Natural killer cell (primary cell): ENCODE results near the gene CDK11B. TPM values are rescaled to one million over a fixed set of nuclear protein-coding genes. Genes with fewer than 3 reads are reported as not detected.

ENCODE experiments used
- ATAC-seq, 3 donors: fragments of 150-1000 bp in 2 of 3; fragments of 200-7000 bp in 1 of 3; cut with Tn5 transposase; 1 replicate in 1 of 3; 2 replicates in 2 of 3; pipeline ENCODE4 v1.10.0; 2021; ENCODE audit warnings: mild to moderate bottlenecking in 2 of 3, moderate library complexity in 2 of 3
- DNase-seq, 2 donors: peaks; one replicate each; pipeline versions ENCODE4 v3.0.0 to v3.0.0-alpha.2; 2013 to 2021; ENCODE audit warnings: mixed read lengths in 1 of 2
- H3K27ac ChIP-seq: one replicate; pipeline ENCODE4 v1.5.1; 2013; ENCODE audit warnings: mild to moderate bottlenecking, low read length
- H3K27me3 ChIP-seq: one replicate; pipeline ENCODE4 v1.6.1; 2013; ENCODE audit warnings: low read length; ENCODE audit not compliant: control insufficient read depth, insufficient read depth
- H3K36me3 ChIP-seq: one replicate; pipeline ENCODE4 v1.6.1; 2013; ENCODE audit warnings: low read length; ENCODE audit not compliant: control insufficient read depth, insufficient read depth
- H3K4me1 ChIP-seq: one replicate; pipeline ENCODE4 v1.6.1; 2013; ENCODE audit warnings: low read length; ENCODE audit not compliant: control insufficient read depth, insufficient read depth
- H3K4me3 ChIP-seq: one replicate; pipeline ENCODE4 v1.5.1; 2013; ENCODE audit warnings: low read length
- H3K9me3 ChIP-seq: one replicate; pipeline ENCODE4 v1.6.1; 2013; ENCODE audit warnings: low read length; ENCODE audit not compliant: control insufficient read depth, insufficient read depth
- H3K27ac Mint-ChIP-seq, 2 donors: one replicate each; pipeline ENCODE4 v1.8.0; 2022; ENCODE audit warnings: mild to moderate bottlenecking in 2 of 2, mixed read lengths in 2 of 2, moderate library complexity in 1 of 2
- H3K27me3 Mint-ChIP-seq, 2 donors: one replicate each; pipeline ENCODE4 v1.8.0; 2022; ENCODE audit warnings: low read depth in 2 of 2, mixed read lengths in 2 of 2
- H3K36me3 Mint-ChIP-seq: one replicate; pipeline ENCODE4 v1.8.0; 2022; ENCODE audit warnings: mixed read lengths
- H3K4me1 Mint-ChIP-seq, 2 donors: one replicate each; pipeline ENCODE4 v1.8.0; 2022; ENCODE audit warnings: mixed read lengths in 2 of 2
- H3K4me3 Mint-ChIP-seq: one replicate; pipeline ENCODE4 v1.8.0; 2022; ENCODE audit warnings: mild to moderate bottlenecking, moderate library complexity, mixed read lengths
- H3K9me3 Mint-ChIP-seq, 2 donors: one replicate each; pipeline ENCODE4 v1.8.0; 2022; ENCODE audit warnings: mixed read lengths in 2 of 2
- WGBS: methylation state at CpG from one replicate; pipeline ENCODE4 v1.1.7; 2013; ENCODE audit warnings: missing lambda C conversion rate; ENCODE audit not compliant: insufficient coverage; 5-methylcytosine and 5-hydroxymethylcytosine counted together
- intact Hi-C: fragments of 100-400 bp; cut with micrococcal nuclease; formaldehyde crosslinking; loops from one replicate; pipeline ENCODE4 v1.14.2; 2022
- total RNA-seq, 4 donors: library from RNA; stranded (reverse); fragments of 120-200 nt in 1 of 4; gene quantifications; one replicate each; pipeline versions ENCODE4 v1.2.3 to v1.2.4, GENCODE V29; 2013 to 2022
- TF ChIP-seq, protein P1 (sequence below): fragments of 200-600 bp; IDR thresholded peaks from one replicate; pipeline ENCODE4 v1.8.0; 2022; ENCODE audit warnings: antibody characterized with exemption

Gene CDK11B
- total RNA-seq, 3 donors from 2014 or later (not counting 1 experiment from before 2014, with no cell fraction given), result 49.6 to 65.9 (median 50.2) TPM

DNA sequence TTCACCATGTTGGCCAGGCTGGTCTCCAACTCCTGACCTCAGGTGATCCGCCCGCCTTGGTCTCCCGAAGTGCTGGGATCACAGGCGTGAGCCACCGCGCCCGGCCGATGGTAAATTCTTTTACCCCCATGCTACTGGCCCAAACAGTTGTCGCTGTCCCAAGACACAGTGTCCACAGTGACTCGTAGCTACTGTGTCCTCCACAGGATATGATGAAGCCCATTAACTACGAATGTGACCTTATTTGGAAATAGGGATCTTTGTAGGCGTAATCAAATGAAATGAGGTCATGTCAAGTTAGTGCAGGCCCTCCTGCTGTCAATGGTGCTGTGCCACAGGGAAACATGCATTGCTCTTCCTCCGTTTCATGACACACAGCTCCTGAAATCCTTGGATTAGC is 67.4 kb downstream of the CDK11B start:
- Histone ChIP-seq H3K4me1 (no peaks in the 10 kb centered on the region), H3K27me3 (no peaks in the 10 kb centered on the region), H3K27ac (no peak overlapping the region), H3K36me3 (no peaks in the 10 kb centered on the region), H3K4me3 (no peak overlapping the region), H3K9me3 (no peaks in the 10 kb centered on the region)
- no peak for DNase-seq
- H3K4me1 Mint-ChIP-seq, result no peaks in the 10 kb centered on the region
- no peaks in the 10 kb centered on the region for H3K9me3 Mint-ChIP-seq
- WGBS, result 91% methylated on average over 13 of the region's 13 CpGs
- H3K36me3 Mint-ChIP-seq, result no peaks in the 10 kb centered on the region
- no peak overlapping the region for H3K27ac Mint-ChIP-seq
- no peak overlapping the region for H3K4me3 Mint-ChIP-seq
- TF ChIP-seq, protein P1, sequence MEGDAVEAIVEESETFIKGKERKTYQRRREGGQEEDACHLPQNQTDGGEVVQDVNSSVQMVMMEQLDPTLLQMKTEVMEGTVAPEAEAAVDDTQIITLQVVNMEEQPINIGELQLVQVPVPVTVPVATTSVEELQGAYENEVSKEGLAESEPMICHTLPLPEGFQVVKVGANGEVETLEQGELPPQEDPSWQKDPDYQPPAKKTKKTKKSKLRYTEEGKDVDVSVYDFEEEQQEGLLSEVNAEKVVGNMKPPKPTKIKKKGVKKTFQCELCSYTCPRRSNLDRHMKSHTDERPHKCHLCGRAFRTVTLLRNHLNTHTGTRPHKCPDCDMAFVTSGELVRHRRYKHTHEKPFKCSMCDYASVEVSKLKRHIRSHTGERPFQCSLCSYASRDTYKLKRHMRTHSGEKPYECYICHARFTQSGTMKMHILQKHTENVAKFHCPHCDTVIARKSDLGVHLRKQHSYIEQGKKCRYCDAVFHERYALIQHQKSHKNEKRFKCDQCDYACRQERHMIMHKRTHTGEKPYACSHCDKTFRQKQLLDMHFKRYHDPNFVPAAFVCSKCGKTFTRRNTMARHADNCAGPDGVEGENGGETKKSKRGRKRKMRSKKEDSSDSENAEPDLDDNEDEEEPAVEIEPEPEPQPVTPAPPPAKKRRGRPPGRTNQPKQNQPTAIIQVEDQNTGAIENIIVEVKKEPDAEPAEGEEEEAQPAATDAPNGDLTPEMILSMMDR, result no peak
- H3K27me3 Mint-ChIP-seq, result no peaks in the 10 kb centered on the region
- intact Hi-C loops, result no loop called here
- ATAC-seq, result no peak

Other genes starting within 250 kb of the CDK11B start
- gene ANKRD65, start 237.7 kb downstream of the CDK11B start, total RNA-seq, result not detected
- gene VWA1, start 223.3 kb downstream of the CDK11B start, total RNA-seq, result not detected
- gene ATAD3C, start 209.3 kb downstream of the CDK11B start, total RNA-seq, result 1 to 10 TPM in 2 of 3 donors, under 1 TPM in 1; 0.13 to 2.2 (median 1.5) TPM
- gene ATAD3B, start 187.2 kb downstream of the CDK11B start, total RNA-seq, result 10 to 100 TPM; 31.9 to 52.4 (median 42.9) TPM
- gene ATAD3A, start 146.8 kb downstream of the CDK11B start, total RNA-seq, result 10 to 100 TPM; 17.3 to 37.3 (median 22.2) TPM
- gene TMEM240, start 118.4 kb downstream of the CDK11B start, total RNA-seq, result under 1 TPM; 0.35 to 1.00 (median 0.83) TPM
- 100 to 1,000 TPM in 1 of 3 donors, 10 to 100 TPM in 2; 87.5 to 107 (median 93.9) TPM for gene SSU72, start 84.1 kb downstream of the CDK11B start, total RNA-seq
- 1 to 10 TPM; 2.8 to 3.2 (median 3.0) TPM for gene FNDC10, start 58.9 kb downstream of the CDK11B start, total RNA-seq
- 10 to 100 TPM; 44.9 to 54.1 (median 46.0) TPM for gene MIB2, start 43.5 kb downstream of the CDK11B start, total RNA-seq
- gene MMP23B, start 26.8 kb downstream of the CDK11B start, total RNA-seq, result 100 to 1,000 TPM in 2 of 3 donors, 10 to 100 TPM in 1; 82.9 to 130 (median 126) TPM
- 10 to 100 TPM; 57.6 to 79.9 (median 61.8) TPM for gene SLC35E2B, start 33.8 kb upstream of the CDK11B start, total RNA-seq
- gene CDK11A, start 65.4 kb upstream of the CDK11B start, total RNA-seq, result 100 to 1,000 TPM; 191 to 242 (median 216) TPM
- gene NADK, start 119.5 kb upstream of the CDK11B start, total RNA-seq, result 100 to 1,000 TPM in 2 of 3 donors, 10 to 100 TPM in 1; 97.7 to 117 (median 112) TPM
- 100 to 1,000 TPM; 285 to 304 (median 289) TPM for gene GNB1, start 232.1 kb upstream of the CDK11B start, total RNA-seq